Mesenteric fat pad (tissue), 1 donor: ENCODE measurements around the gene RNF227. TPM values are rescaled to one million over a fixed set of nuclear protein-coding genes. Genes with fewer than 3 reads are reported as not detected.
A peak's percentile ranks its signal among the peaks of the same experiment; 100 is the strongest.

ENCODE experiments used
- DNase-seq: peaks from one replicate; pipeline ENCODE4 v3.0.0-alpha.2; 2020; ENCODE audit warnings: low spot score
- total RNA-seq: library from RNA; stranded (reverse); fragmentation: NEBNext Ultra II Directional; extraction: Animal tissue kit (Norgen Biotek cat#: 25700); gene quantifications from one replicate; pipeline ENCODE4 v1.2.1, GENCODE V29; 2021
- donor health status: DM: yes; HTN: yes; CAD: no.

RNF227 gene
- total RNA-seq, 1 donor from 2014 or later, result 0.80 TPM

- DNase-seq, result peak; percentile 81
Measured at GRCh38 chr17:7930841-7931631, 14.9 kb upstream of the RNF227 start.

- peak; percentile 87 for DNase-seq
Measured at GRCh38 chr17:7929158-7930023, 13.3 kb upstream of the RNF227 start, which contains the start of gene KCNAB3. Gene KCNAB3 (minus strand): TSS chr17:7929856. CDS start chr17:7929435, 421 bp downstream.

- DNase-seq, result no peak
Measured at GRCh38 chr17:7927596-7927995, 11.5 kb upstream of the RNF227 start.

GRCh38 chr17:7922845-7923628, 6.9 kb upstream of the RNF227 start:
- DNase-seq, result no peak

GRCh38 chr17:7922269-7922844, 6.3 kb upstream of the RNF227 start:
- no peak for DNase-seq

GRCh38 chr17:7916808-7917207, 719 bp upstream of the RNF227 start:
- DNase-seq, result no peak

GRCh38 chr17:7916385-7916682, 245 bp upstream of the RNF227 start:
- no peak for DNase-seq

- no peak for DNase-seq
Measured at GRCh38 chr17:7915179-7915610, 894 bp downstream of the RNF227 start.

- no peak for DNase-seq
Measured at GRCh38 chr17:7912927-7913524, 3.1 kb downstream of the RNF227 start.

- DNase-seq, result no peak
Measured at GRCh38 chr17:7911116-7911515, 5.0 kb downstream of the RNF227 start.

- DNase-seq, result no peak
Measured at GRCh38 chr17:7910711-7911110, 5.4 kb downstream of the RNF227 start.

GRCh38 chr17:7910281-7910680, 5.8 kb downstream of the RNF227 start:
- DNase-seq, result no peak

GRCh38 chr17:7909089-7909488, 7.0 kb downstream of the RNF227 start:
- DNase-seq, result no peak

GRCh38 chr17:7903154-7904103, 12.7 kb downstream of the RNF227 start:
- DNase-seq, result no peak

GRCh38 chr17:7897773-7898172, 18.3 kb downstream of the RNF227 start:
- DNase-seq, result no peak

- no peak for DNase-seq
Measured at GRCh38 chr17:7897090-7897489, 19.0 kb downstream of the RNF227 start.

- no peak for DNase-seq
Measured at GRCh38 chr17:7894866-7895265, 21.2 kb downstream of the RNF227 start.

- DNase-seq, result no peak
Measured at GRCh38 chr17:7894226-7894625, 21.9 kb downstream of the RNF227 start.

- DNase-seq, result no peak
Measured at GRCh38 chr17:7893187-7893880, 22.8 kb downstream of the RNF227 start.
